ENCODE results near the gene KLRF1.

Gene KLRF1

DNA sequence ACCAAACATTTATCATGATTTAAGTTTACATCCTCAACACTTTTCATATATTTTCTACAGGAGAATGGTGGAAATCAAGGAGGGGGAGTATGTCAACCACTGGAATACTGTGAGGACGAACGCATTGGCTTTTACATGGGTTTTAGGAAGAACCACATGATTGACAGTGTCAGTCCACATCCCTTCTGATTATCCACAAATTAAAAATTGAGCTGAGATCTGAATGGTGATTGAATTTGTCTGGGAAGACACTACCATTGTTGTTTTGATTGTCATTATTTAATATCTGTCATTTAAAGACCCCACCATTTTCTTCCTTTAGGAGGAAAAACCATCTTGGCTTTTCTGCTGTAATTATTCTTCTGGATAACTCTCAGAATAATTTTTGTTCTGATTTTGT is 31.3 kb upstream of the KLRF1 start:
- in situ Hi-C loops (cut with HindIII; ENCODE audit: low sequenced_read_pairs) = no loop called here
- TF ChIP-seq, protein P1, sequence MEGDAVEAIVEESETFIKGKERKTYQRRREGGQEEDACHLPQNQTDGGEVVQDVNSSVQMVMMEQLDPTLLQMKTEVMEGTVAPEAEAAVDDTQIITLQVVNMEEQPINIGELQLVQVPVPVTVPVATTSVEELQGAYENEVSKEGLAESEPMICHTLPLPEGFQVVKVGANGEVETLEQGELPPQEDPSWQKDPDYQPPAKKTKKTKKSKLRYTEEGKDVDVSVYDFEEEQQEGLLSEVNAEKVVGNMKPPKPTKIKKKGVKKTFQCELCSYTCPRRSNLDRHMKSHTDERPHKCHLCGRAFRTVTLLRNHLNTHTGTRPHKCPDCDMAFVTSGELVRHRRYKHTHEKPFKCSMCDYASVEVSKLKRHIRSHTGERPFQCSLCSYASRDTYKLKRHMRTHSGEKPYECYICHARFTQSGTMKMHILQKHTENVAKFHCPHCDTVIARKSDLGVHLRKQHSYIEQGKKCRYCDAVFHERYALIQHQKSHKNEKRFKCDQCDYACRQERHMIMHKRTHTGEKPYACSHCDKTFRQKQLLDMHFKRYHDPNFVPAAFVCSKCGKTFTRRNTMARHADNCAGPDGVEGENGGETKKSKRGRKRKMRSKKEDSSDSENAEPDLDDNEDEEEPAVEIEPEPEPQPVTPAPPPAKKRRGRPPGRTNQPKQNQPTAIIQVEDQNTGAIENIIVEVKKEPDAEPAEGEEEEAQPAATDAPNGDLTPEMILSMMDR (IDR thresholded peaks at IDR 0.05; ENCODE audit: low read depth, low read length) = no peak
- no peak overlapping the region for H3K4me3 ChIP-seq (ENCODE audit: low read depth, low read length)
- no peak for DNase-seq (ENCODE audit: low read depth, low spot score)

- in situ Hi-C loops (cut with HindIII; ENCODE audit: low sequenced_read_pairs) = no loop called here
- no peak for DNase-seq (ENCODE audit: low read depth, low spot score)
- TF ChIP-seq, protein P1 (IDR thresholded peaks at IDR 0.05; ENCODE audit: low read depth, low read length) = no peak
- no peak overlapping the region for H3K4me3 ChIP-seq (ENCODE audit: low read depth, low read length)
Observed at GRCh38 chr12:9796346-9796745, 30.9 kb upstream of the KLRF1 start.

DNA sequence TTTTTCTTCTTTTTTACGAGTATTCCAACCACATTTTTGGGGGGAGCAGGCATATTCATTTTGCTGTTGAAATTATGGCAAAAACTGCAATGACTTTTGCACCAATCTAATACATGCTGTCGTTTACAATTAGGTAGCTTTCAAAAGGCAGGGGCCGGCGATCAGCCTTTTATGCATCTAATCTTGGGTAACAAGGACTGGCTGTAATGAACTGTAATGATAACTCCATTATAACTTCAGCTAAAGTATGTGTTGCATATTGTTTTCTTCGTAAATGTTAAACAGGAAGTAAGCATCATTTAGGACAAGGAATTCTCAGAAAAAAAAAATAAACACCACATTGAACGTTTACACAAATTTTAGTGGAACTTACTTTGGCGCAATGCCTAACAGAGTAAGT is 30.3 kb upstream of the KLRF1 start:
- no peak overlapping the region for H3K4me3 ChIP-seq (ENCODE audit: low read depth, low read length)
- DNase-seq (ENCODE audit: low read depth, low spot score) = no peak
- TF ChIP-seq, protein P1 (IDR thresholded peaks at IDR 0.05; ENCODE audit: low read depth, low read length) = no peak
- in situ Hi-C loops (cut with HindIII; ENCODE audit: low sequenced_read_pairs) = no loop called here

DNA sequence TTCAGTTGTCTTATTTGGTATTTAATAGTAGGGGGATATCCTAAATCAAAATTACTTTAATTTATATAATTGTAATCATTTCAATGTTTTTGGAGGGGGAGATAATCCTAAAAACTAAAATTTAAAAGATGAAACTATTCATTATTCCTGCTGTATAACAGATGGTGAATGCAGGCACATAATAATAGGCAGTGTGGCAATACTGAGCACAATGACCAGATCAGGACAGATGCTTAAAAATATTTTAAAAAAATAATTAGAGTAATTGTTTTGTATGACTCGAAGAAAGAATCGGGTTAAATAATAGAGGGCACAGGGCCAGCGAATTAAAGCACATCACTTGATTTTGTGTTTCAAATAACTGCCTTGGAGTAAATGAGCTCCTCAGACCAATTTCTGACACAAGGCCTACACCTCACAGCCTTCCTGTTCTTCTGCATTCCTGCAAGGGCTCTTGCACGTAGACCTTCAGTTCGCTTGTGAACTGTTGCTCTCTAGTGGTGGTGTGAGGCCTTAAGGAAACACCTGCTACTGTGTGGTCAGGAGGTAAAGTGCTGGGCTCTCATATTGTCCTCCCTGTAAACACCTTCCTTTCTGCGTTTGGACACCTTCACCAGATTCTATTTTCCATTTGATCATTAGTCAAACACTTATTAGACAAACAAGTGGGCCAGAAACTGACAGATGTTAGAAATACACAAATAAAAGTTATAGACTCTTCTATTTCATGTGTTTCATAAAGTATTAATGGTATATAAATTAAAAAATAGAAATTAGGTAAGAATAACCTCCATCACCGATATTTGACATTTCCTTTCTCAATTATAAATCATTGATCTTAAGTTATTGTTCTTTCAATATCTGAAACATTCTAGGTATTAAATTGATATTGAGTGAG is 29.3 kb upstream of the KLRF1 start:
- in situ Hi-C loops (cut with HindIII; ENCODE audit: low sequenced_read_pairs) = no loop called here

DNA sequence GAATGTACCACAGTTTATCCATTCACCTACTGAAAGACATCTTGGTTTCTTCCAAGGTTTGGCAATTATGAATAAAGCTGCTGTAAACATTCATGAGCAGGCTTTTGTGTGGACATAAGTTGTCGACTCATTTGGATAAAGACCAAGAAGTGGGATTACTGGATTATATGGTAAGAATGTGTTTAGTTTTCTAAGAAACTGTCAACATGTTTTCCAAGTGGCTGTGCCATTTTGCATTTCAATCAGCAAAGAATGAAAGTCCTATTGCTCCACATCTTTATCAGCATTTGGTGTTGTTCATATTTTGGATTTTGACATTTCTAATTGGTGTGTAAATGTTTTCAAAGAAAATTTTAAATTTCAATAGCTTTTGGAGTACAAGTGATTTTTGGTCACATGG is 27.3 kb upstream of the KLRF1 start:
- H3K4me3 ChIP-seq (ENCODE audit: low read depth, low read length) = no peak overlapping the region
- in situ Hi-C loops (cut with HindIII; ENCODE audit: low sequenced_read_pairs) = no loop called here
- no peak for DNase-seq (ENCODE audit: low read depth, low spot score)
- TF ChIP-seq, protein P1 (IDR thresholded peaks at IDR 0.05; ENCODE audit: low read depth, low read length) = no peak

More for the DNA sequence above, 29.3 kb upstream of the KLRF1 start:
- TF ChIP-seq, protein P1 (IDR thresholded peaks at IDR 0.05; ENCODE audit: low read depth, low read length) = peak; percentile 57
- no peak overlapping the region for H3K4me3 ChIP-seq (ENCODE audit: low read depth, low read length)
- DNase-seq (ENCODE audit: low read depth, low spot score) = peak; percentile 60

- TF ChIP-seq, protein P1 (IDR thresholded peaks at IDR 0.05; ENCODE audit: low read depth, low read length) = no peak
- H3K4me3 ChIP-seq (ENCODE audit: low read depth, low read length) = no peak overlapping the region
- no peak for DNase-seq (ENCODE audit: low read depth, low spot score)
- in situ Hi-C loops (cut with HindIII; ENCODE audit: low sequenced_read_pairs) = no loop called here
Observed at GRCh38 chr12:9805883-9806282, 21.4 kb upstream of the KLRF1 start.
